ENCODE results near the gene PPP1R14C. TPM values are rescaled to one million over a fixed set of nuclear protein-coding genes. Genes with fewer than 3 reads are reported as not detected.
"Not testable (repeated sequence)": the region's sequence is repeated elsewhere in the genome, so short reads cannot be mapped to it uniquely, and the experiment has no call there.

Gene PPP1R14C
- total and polyA plus RNA-seq, 4 donors, result 6.5 to 68.4 (median 24.0) TPM

- no peak overlapping the region for H3K4me3 ChIP-seq
- H3K4me1 ChIP-seq (ENCODE audit: control insufficient read depth in 5 of 5, insufficient read depth in 5 of 5, low read length in 5 of 5), result peaks cover 0 to 7% (median 0%) of the 10 kb centered on the region in 5 donors
- H3K36me3 ChIP-seq (ENCODE audit: control insufficient read depth in 4 of 4, insufficient read depth in 4 of 4, low read length in 4 of 4), result no peaks in the 10 kb centered on the region
- ATAC-seq (ENCODE audit: insufficient read depth, low FRiP score) (no peak), DNase-seq (no peak)
- peaks cover 0 to 9% (median 2%) of the 10 kb centered on the region in 3 donors for H3K27me3 ChIP-seq (ENCODE audit: control insufficient read depth in 3 of 3, insufficient read depth in 3 of 3, low read length in 2 of 3)
- H3K9me3 ChIP-seq (ENCODE audit: control insufficient read depth in 4 of 4, insufficient read depth in 3 of 4, low read length in 3 of 4), result no peaks in the 10 kb centered on the region
- WGBS, 2 donors, result 80 to 87% methylated on average over 2 of the region's 2 CpGs
- no peak overlapping the region for H3K27ac ChIP-seq (ENCODE audit: low read depth in 1 of 2, low read length in 1 of 2)
- no peak overlapping the region for H3K9ac ChIP-seq (ENCODE audit: insufficient read depth in 1 of 2, low read length in 2 of 2)
- no peak for TF ChIP-seq CTCF (IDR thresholded peaks at IDR 0.05; ENCODE audit: control extremely low read depth, extremely low read depth)
These were observed 9.2 kb upstream of the PPP1R14C start for GRCh38 chr6:150133686-150134085.

- Histone ChIP-seq H3K27ac (ENCODE audit: low read depth in 1 of 2, low read length in 1 of 2) (peak overlapping the region in 1 of 2 donors; percentile 20), H3K9ac (ENCODE audit: insufficient read depth in 1 of 2, low read length in 2 of 2) (no peak overlapping the region), H3K4me3 (no peak overlapping the region), H3K27me3 (ENCODE audit: control insufficient read depth in 3 of 3, insufficient read depth in 3 of 3, low read length in 2 of 3) (peaks cover 0 to 14% (median 4%) of the 10 kb centered on the region in 3 donors), H3K9me3 (ENCODE audit: control insufficient read depth in 4 of 4, insufficient read depth in 3 of 4, low read length in 3 of 4) (no peaks in the 10 kb centered on the region), H3K36me3 (ENCODE audit: control insufficient read depth in 4 of 4, insufficient read depth in 4 of 4, low read length in 4 of 4) (no peaks in the 10 kb centered on the region), H3K4me1 (ENCODE audit: control insufficient read depth in 5 of 5, insufficient read depth in 5 of 5, low read length in 5 of 5) (peaks cover 0 to 3% (median 0%) of the 10 kb centered on the region in 5 donors)
- 65 to 81% methylated on average over 7 of the region's 7 CpGs for WGBS, 2 donors
- ATAC-seq (ENCODE audit: insufficient read depth, low FRiP score) (no peak), DNase-seq (peak in 2 of 3 donors; percentile 22 to 65)
- no peak for TF ChIP-seq CTCF (IDR thresholded peaks at IDR 0.05; ENCODE audit: control extremely low read depth, extremely low read depth)
These were observed 8.4 kb upstream of the PPP1R14C start for GRCh38 chr6:150134280-150134920.

GRCh38 chr6:150137711-150138110 lies 5.1 kb upstream of the PPP1R14C start:
- peaks cover 0 to 41% (median 24%) of the 10 kb centered on the region in 3 donors for H3K27me3 ChIP-seq (ENCODE audit: control insufficient read depth in 3 of 3, insufficient read depth in 3 of 3, low read length in 2 of 3)
- not testable (repeated sequence) for H3K9ac ChIP-seq (ENCODE audit: insufficient read depth in 1 of 2, low read length in 2 of 2); H3K4me1 ChIP-seq (ENCODE audit: control insufficient read depth in 5 of 5, insufficient read depth in 5 of 5, low read length in 5 of 5); ATAC-seq (ENCODE audit: insufficient read depth, low FRiP score); H3K4me3 ChIP-seq; H3K27ac ChIP-seq (ENCODE audit: low read depth in 1 of 2, low read length in 1 of 2); DNase-seq; H3K36me3 ChIP-seq (ENCODE audit: control insufficient read depth in 4 of 4, insufficient read depth in 4 of 4, low read length in 4 of 4); H3K9me3 ChIP-seq (ENCODE audit: control insufficient read depth in 4 of 4, insufficient read depth in 3 of 4, low read length in 3 of 4)
- 44 to 49% methylated on average over 3 of the region's 3 CpGs for WGBS, 2 donors

GRCh38 chr6:150138638-150139037 lies 4.2 kb upstream of the PPP1R14C start:
- DNase-seq, result no peak
- no peak overlapping the region for H3K4me3 ChIP-seq
- peaks cover 0 to 41% (median 24%) of the 10 kb centered on the region in 3 donors for H3K27me3 ChIP-seq (ENCODE audit: control insufficient read depth in 3 of 3, insufficient read depth in 3 of 3, low read length in 2 of 3)
- TF ChIP-seq CTCF (IDR thresholded peaks at IDR 0.05; ENCODE audit: control extremely low read depth, extremely low read depth), result no peak
- no peak overlapping the region for H3K9ac ChIP-seq (ENCODE audit: insufficient read depth in 1 of 2, low read length in 2 of 2)
- no peaks in the 10 kb centered on the region for H3K36me3 ChIP-seq (ENCODE audit: control insufficient read depth in 4 of 4, insufficient read depth in 4 of 4, low read length in 4 of 4)
- peaks cover 0 to 5% (median 3%) of the 10 kb centered on the region in 5 donors for H3K4me1 ChIP-seq (ENCODE audit: control insufficient read depth in 5 of 5, insufficient read depth in 5 of 5, low read length in 5 of 5)
- WGBS, 2 donors, result 50 to 70% methylated on average over 7 of the region's 7 CpGs
- ATAC-seq (ENCODE audit: insufficient read depth, low FRiP score), result no peak
- H3K27ac ChIP-seq (ENCODE audit: low read depth in 1 of 2, low read length in 1 of 2), result no peak overlapping the region
- peaks cover 0 to 2% (median 0%) of the 10 kb centered on the region in 4 donors for H3K9me3 ChIP-seq (ENCODE audit: control insufficient read depth in 4 of 4, insufficient read depth in 3 of 4, low read length in 3 of 4)

Data from lung (tissue), 12 donors.